Caco-2 (cell line): Measurements from ENCODE around the gene ARHGEF7. TPM values are rescaled to one million over a fixed set of nuclear protein-coding genes. Genes with fewer than 3 reads are reported as not detected.

ENCODE experiments used
- BruUV-seq: library from RNA; stranded (reverse); fragments of 400-500 nt; replicated peaks from 2 replicates; lab custom pipeline; 2021; lab: Mats Ljungman, UMichigan
- CTCF ChIA-PET: fragments of 300-600 bp; sonication (Branson Sonifier 250); formaldehyde crosslinking; loops from one replicate; lab custom pipeline; 2022; ENCODE audit warnings: antibody characterized with exemption; lab: Charles Lee
- POLR2A ChIA-PET: fragments of 300-600 bp; sonication (Branson Sonifier 250); formaldehyde crosslinking; loops from one replicate; lab custom pipeline; 2022; ENCODE audit warnings: antibody characterized with exemption; lab: Charles Lee
- DNase-seq, 2 experiments: peaks; one replicate each; pipeline versions ENCODE4 v3.0.0 to v3.0.0-alpha.2; 2020 to 2022
- H3K27me3 ChIP-seq: replicated peaks from 2 replicates; pipeline ENCODE4 v1.6.0; 2011; ENCODE audit warnings: low read length; ENCODE audit not compliant: control insufficient read depth, insufficient read depth
- H3K36me3 ChIP-seq: 2 replicates; pipeline ENCODE4 v1.5.1; 2011; ENCODE audit warnings: low read length; ENCODE audit not compliant: control insufficient read depth, insufficient read depth
- H3K4me1 ChIP-seq: fragments of 250-450 bp; sonication (Bioruptor Pico); 2 replicates; pipeline ENCODE4 v1.5.1; 2020; ENCODE audit warnings: mild to moderate bottlenecking
- H3K4me3 ChIP-seq: 2 replicates; pipeline ENCODE4 v1.5.1; 2011; ENCODE audit warnings: low read depth, mild to moderate bottlenecking, control low read depth, low read length
- H3K9me3 ChIP-seq: fragments of 250-450 bp; sonication (Bioruptor Pico); 2 replicates; pipeline ENCODE4 v1.5.1; 2020; ENCODE audit warnings: mild to moderate bottlenecking, moderate library complexity
- H3K27ac Mint-ChIP-seq: one replicate; pipeline ENCODE4 v1.8.0; 2022; ENCODE audit warnings: mixed read lengths; ENCODE audit not compliant: unreplicated experiment
- H3K27me3 Mint-ChIP-seq: one replicate; pipeline ENCODE4 v1.8.0; 2022; ENCODE audit warnings: mixed read lengths; ENCODE audit not compliant: insufficient read depth, unreplicated experiment
- H3K36me3 Mint-ChIP-seq: one replicate; pipeline ENCODE4 v1.8.0; 2022; ENCODE audit warnings: mild to moderate bottlenecking, mixed read lengths; ENCODE audit not compliant: insufficient read depth, unreplicated experiment
- H3K4me1 Mint-ChIP-seq: one replicate; pipeline ENCODE4 v1.8.0; 2022; ENCODE audit warnings: low read depth, mixed read lengths; ENCODE audit not compliant: unreplicated experiment
- H3K4me3 Mint-ChIP-seq: one replicate; pipeline ENCODE4 v1.8.0; 2022; ENCODE audit warnings: mild to moderate bottlenecking, moderate library complexity, mixed read lengths; ENCODE audit not compliant: unreplicated experiment
- H3K9me3 Mint-ChIP-seq: one replicate; pipeline ENCODE4 v1.8.0; 2022; ENCODE audit warnings: mixed read lengths; ENCODE audit not compliant: unreplicated experiment
- intact Hi-C: fragments of 100-400 bp; cut with micrococcal nuclease; formaldehyde crosslinking; loops from one replicate; pipeline ENCODE4 v1.10.0; 2022; ENCODE audit not compliant: unreplicated experiment
- total RNA-seq: library from RNA; stranded (reverse); gene quantifications from 2 replicates; pipeline ENCODE4 v1.2.3, GENCODE V29; 2022
- TF ChIP-seq, protein P1 (sequence below), 2 experiments: fragments of 200-600 bp in 1 of 2; IDR thresholded peaks; 1 replicate in 1 of 2; 2 replicates in 1 of 2; pipeline versions ENCODE4 v1.5.1 to v1.8.0; 2011 to 2022; ENCODE audit warnings: antibody characterized with exemption in 1 of 2, control low read depth in 1 of 2, inconsistent platforms in 1 of 2, low read depth in 1 of 2, low read length in 1 of 2, mild to moderate bottlenecking in 1 of 2, moderate library complexity in 1 of 2; ENCODE audit not compliant: insufficient read depth in 1 of 2, severe bottlenecking in 1 of 2, unreplicated experiment in 1 of 2

The ARHGEF7 gene
- total RNA-seq, 1 experiment from 2014 or later: 60.5 TPM

DNA sequence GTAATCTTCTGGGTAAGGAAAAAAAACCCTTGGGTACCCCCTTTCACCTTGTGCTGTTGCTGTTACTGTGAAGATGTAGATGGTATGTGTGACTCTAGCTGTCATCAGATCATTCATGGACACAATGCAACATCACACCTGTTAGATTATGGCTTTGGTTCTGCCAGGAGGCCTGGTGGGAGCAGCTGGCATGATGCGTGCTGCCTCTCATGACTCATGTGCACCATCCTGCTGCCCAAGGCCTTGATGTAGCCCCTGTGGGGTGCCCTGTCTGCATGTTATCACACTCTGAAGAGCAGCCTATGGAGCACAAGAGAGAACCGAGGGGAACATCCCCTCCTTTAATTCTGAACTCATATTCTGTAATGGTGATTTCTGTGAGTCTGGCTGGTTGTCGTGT, 147.6 kb downstream of the ARHGEF7 start:
- POLR2A ChIA-PET: no interaction called here
- H3K4me1 Mint-ChIP-seq: no peaks in the 10 kb centered on the region
- Histone ChIP-seq H3K36me3 (peaks cover 6% of the 10 kb centered on the region; the same call in 1 of the 2 replicates), H3K4me3 (no peak overlapping the region), H3K4me1 (no peaks in the 10 kb centered on the region), H3K27me3 (no peaks in the 10 kb centered on the region), H3K9me3 (peaks cover 3% of the 10 kb centered on the region; the same call in 1 of the 2 replicates)
- DNase-seq: no peak
- no peak overlapping the region for H3K27ac Mint-ChIP-seq
- no peak overlapping the region for H3K4me3 Mint-ChIP-seq
- intact Hi-C loops: no loop called here
- no peaks in the 10 kb centered on the region for H3K9me3 Mint-ChIP-seq
- CTCF ChIA-PET: no interaction called here
- no TSS peak for BruUV-seq
- TF ChIP-seq, protein P1, sequence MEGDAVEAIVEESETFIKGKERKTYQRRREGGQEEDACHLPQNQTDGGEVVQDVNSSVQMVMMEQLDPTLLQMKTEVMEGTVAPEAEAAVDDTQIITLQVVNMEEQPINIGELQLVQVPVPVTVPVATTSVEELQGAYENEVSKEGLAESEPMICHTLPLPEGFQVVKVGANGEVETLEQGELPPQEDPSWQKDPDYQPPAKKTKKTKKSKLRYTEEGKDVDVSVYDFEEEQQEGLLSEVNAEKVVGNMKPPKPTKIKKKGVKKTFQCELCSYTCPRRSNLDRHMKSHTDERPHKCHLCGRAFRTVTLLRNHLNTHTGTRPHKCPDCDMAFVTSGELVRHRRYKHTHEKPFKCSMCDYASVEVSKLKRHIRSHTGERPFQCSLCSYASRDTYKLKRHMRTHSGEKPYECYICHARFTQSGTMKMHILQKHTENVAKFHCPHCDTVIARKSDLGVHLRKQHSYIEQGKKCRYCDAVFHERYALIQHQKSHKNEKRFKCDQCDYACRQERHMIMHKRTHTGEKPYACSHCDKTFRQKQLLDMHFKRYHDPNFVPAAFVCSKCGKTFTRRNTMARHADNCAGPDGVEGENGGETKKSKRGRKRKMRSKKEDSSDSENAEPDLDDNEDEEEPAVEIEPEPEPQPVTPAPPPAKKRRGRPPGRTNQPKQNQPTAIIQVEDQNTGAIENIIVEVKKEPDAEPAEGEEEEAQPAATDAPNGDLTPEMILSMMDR (IDR thresholded peaks at IDR 0.05; ENCODE audit: insufficient read depth in 1 of 2, low read depth in 1 of 2, low read length in 1 of 2, severe bottlenecking in 1 of 2, unreplicated experiment in 1 of 2): no peak
- peaks cover 58% of the 10 kb centered on the region for H3K36me3 Mint-ChIP-seq
- no peaks in the 10 kb centered on the region for H3K27me3 Mint-ChIP-seq

GRCh38 chr13:111263566-111263965, 148.5 kb downstream of the ARHGEF7 start:
- no peak for DNase-seq
- Histone ChIP-seq H3K27me3 (no peaks in the 10 kb centered on the region), H3K4me1 (no peaks in the 10 kb centered on the region), H3K36me3 (peaks cover 6% of the 10 kb centered on the region; the same call in 1 of the 2 replicates), H3K9me3 (peaks cover 3% of the 10 kb centered on the region; the same call in 1 of the 2 replicates), H3K4me3 (no peak overlapping the region)
- Mint-ChIP-seq H3K9me3 (no peaks in the 10 kb centered on the region), H3K36me3 (peaks cover 53% of the 10 kb centered on the region), H3K4me3 (no peak overlapping the region), H3K4me1 (no peaks in the 10 kb centered on the region), H3K27ac (no peak overlapping the region), H3K27me3 (no peaks in the 10 kb centered on the region)
- intact Hi-C loops: no loop called here
- ChIA-PET POLR2A (no interaction called here), CTCF (interaction anchor here (0.6 kb wide), 2 partner anchors 212 to 1809 kb away, joined by 3 to 4 read pairs; no protein-coding TSS in a partner anchor)
- TF ChIP-seq, protein P1 (IDR thresholded peaks at IDR 0.05; ENCODE audit: insufficient read depth in 1 of 2, low read depth in 1 of 2, low read length in 1 of 2, severe bottlenecking in 1 of 2, unreplicated experiment in 1 of 2): no peak
- BruUV-seq: no TSS peak

GRCh38 chr13:111265006-111265700, 150.0 kb downstream of the ARHGEF7 start:
- no peaks in the 10 kb centered on the region for H3K9me3 Mint-ChIP-seq
- Histone ChIP-seq H3K36me3 (no peaks in the 10 kb centered on the region), H3K9me3 (no peaks in the 10 kb centered on the region), H3K4me3 (no peak overlapping the region), H3K4me1 (no peaks in the 10 kb centered on the region), H3K27me3 (no peaks in the 10 kb centered on the region)
- ChIA-PET CTCF (no interaction called here), POLR2A (no interaction called here)
- peaks cover 58% of the 10 kb centered on the region for H3K36me3 Mint-ChIP-seq
- DNase-seq: no peak
- TF ChIP-seq, protein P1 (IDR thresholded peaks at IDR 0.05; ENCODE audit: insufficient read depth in 1 of 2, low read depth in 1 of 2, low read length in 1 of 2, severe bottlenecking in 1 of 2, unreplicated experiment in 1 of 2): no peak
- no peak overlapping the region for H3K27ac Mint-ChIP-seq
- H3K4me1 Mint-ChIP-seq: no peaks in the 10 kb centered on the region
- no peaks in the 10 kb centered on the region for H3K27me3 Mint-ChIP-seq
- no peak overlapping the region for H3K4me3 Mint-ChIP-seq
- intact Hi-C loops: no loop called here
- no TSS peak for BruUV-seq
